Measurements from ENCODE around the gene MAP3K7CL. TPM values are rescaled to one million over a fixed set of nuclear protein-coding genes. Genes with fewer than 3 reads are reported as not detected.

MAP3K7CL gene
- total and polyA plus RNA-seq, 4 donors = 1.4 to 3.5 (median 3.1) TPM

DNA sequence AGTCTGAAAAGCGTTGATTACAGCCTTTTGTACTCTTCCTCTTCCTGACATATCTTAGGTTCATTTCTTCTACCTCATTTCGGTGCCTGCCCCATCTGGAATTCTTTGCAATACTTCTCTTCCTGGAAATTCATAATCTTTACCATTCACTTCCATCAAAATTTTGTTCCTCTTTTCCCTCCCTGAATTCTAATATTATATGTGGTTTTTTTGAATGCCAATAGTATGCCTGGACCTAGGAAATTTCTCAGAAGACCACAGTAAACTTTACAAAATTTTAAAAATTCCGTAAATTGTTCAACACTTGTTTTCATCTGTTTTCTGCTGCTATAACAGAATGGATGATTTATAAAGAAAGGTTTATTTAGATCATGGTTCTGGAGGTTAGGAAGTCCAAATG, 76.8 kb downstream of the MAP3K7CL start:
- no peaks in the 10 kb centered on the region for H3K9me3 ChIP-seq (ENCODE audit: control insufficient read depth in 4 of 4, low read length in 3 of 4)
- H3K4me3 ChIP-seq (ENCODE audit: low read depth in 1 of 3, low read length in 3 of 3) = no peak overlapping the region
- H3K4me1 ChIP-seq (ENCODE audit: control insufficient read depth in 4 of 4, insufficient read depth in 4 of 4, low read length in 3 of 4) = peaks cover 0 to 3% (median 0%) of the 10 kb centered on the region in 4 donors
- no peak overlapping the region for H3K9ac ChIP-seq (ENCODE audit: low read depth in 1 of 2, low read length in 2 of 2)
- no peak for DNase-seq (ENCODE audit: low spot score)
- H3K36me3 ChIP-seq (ENCODE audit: control insufficient read depth in 4 of 4, insufficient read depth in 3 of 4, low read depth in 1 of 4, low read length in 3 of 4) = no peaks in the 10 kb centered on the region
- no peak overlapping the region for H3K27ac ChIP-seq (ENCODE audit: low read depth in 1 of 2, low read length in 2 of 2)
- 89% methylated on average over 3 of the region's 3 CpGs for WGBS
- no peak for TF ChIP-seq TAF1 (conservative IDR thresholded peaks at IDR 0.05)
- TF ChIP-seq, protein P1, sequence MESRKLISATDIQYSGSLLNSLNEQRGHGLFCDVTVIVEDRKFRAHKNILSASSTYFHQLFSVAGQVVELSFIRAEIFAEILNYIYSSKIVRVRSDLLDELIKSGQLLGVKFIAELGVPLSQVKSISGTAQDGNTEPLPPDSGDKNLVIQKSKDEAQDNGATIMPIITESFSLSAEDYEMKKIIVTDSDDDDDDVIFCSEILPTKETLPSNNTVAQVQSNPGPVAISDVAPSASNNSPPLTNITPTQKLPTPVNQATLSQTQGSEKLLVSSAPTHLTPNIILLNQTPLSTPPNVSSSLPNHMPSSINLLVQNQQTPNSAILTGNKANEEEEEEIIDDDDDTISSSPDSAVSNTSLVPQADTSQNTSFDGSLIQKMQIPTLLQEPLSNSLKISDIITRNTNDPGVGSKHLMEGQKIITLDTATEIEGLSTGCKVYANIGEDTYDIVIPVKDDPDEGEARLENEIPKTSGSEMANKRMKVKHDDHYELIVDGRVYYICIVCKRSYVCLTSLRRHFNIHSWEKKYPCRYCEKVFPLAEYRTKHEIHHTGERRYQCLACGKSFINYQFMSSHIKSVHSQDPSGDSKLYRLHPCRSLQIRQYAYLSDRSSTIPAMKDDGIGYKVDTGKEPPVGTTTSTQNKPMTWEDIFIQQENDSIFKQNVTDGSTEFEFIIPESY (IDR thresholded peaks at IDR 0.05) = no peak
- TF ChIP-seq JUND (IDR thresholded peaks at IDR 0.05) = no peak
- TF ChIP-seq HNF4A (conservative IDR thresholded peaks at IDR 0.05) = no peak
- no peak for TF ChIP-seq YY1 (IDR thresholded peaks at IDR 0.05)
- TF ChIP-seq, protein P2, sequence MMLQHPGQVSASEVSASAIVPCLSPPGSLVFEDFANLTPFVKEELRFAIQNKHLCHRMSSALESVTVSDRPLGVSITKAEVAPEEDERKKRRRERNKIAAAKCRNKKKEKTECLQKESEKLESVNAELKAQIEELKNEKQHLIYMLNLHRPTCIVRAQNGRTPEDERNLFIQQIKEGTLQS (IDR thresholded peaks at IDR 0.05) = no peak
- TF ChIP-seq, protein P3, sequence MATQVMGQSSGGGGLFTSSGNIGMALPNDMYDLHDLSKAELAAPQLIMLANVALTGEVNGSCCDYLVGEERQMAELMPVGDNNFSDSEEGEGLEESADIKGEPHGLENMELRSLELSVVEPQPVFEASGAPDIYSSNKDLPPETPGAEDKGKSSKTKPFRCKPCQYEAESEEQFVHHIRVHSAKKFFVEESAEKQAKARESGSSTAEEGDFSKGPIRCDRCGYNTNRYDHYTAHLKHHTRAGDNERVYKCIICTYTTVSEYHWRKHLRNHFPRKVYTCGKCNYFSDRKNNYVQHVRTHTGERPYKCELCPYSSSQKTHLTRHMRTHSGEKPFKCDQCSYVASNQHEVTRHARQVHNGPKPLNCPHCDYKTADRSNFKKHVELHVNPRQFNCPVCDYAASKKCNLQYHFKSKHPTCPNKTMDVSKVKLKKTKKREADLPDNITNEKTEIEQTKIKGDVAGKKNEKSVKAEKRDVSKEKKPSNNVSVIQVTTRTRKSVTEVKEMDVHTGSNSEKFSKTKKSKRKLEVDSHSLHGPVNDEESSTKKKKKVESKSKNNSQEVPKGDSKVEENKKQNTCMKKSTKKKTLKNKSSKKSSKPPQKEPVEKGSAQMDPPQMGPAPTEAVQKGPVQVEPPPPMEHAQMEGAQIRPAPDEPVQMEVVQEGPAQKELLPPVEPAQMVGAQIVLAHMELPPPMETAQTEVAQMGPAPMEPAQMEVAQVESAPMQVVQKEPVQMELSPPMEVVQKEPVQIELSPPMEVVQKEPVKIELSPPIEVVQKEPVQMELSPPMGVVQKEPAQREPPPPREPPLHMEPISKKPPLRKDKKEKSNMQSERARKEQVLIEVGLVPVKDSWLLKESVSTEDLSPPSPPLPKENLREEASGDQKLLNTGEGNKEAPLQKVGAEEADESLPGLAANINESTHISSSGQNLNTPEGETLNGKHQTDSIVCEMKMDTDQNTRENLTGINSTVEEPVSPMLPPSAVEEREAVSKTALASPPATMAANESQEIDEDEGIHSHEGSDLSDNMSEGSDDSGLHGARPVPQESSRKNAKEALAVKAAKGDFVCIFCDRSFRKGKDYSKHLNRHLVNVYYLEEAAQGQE (IDR thresholded peaks at IDR 0.05) = no peak
- TF ChIP-seq FOXA2 (IDR thresholded peaks at IDR 0.05) = no peak
- TF ChIP-seq FOXA1 (IDR thresholded peaks at IDR 0.05) = no peak
- TF ChIP-seq, protein P4, sequence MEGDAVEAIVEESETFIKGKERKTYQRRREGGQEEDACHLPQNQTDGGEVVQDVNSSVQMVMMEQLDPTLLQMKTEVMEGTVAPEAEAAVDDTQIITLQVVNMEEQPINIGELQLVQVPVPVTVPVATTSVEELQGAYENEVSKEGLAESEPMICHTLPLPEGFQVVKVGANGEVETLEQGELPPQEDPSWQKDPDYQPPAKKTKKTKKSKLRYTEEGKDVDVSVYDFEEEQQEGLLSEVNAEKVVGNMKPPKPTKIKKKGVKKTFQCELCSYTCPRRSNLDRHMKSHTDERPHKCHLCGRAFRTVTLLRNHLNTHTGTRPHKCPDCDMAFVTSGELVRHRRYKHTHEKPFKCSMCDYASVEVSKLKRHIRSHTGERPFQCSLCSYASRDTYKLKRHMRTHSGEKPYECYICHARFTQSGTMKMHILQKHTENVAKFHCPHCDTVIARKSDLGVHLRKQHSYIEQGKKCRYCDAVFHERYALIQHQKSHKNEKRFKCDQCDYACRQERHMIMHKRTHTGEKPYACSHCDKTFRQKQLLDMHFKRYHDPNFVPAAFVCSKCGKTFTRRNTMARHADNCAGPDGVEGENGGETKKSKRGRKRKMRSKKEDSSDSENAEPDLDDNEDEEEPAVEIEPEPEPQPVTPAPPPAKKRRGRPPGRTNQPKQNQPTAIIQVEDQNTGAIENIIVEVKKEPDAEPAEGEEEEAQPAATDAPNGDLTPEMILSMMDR (IDR thresholded peaks at IDR 0.05; ENCODE audit: low read depth, low read length, missing input control) = no peak
- TF ChIP-seq, protein P5, sequence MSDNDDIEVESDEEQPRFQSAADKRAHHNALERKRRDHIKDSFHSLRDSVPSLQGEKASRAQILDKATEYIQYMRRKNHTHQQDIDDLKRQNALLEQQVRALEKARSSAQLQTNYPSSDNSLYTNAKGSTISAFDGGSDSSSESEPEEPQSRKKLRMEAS (IDR thresholded peaks at IDR 0.05) = no peak
- no peak for TF ChIP-seq RXRA (IDR thresholded peaks at IDR 0.05)
- TF ChIP-seq HNF4G (IDR thresholded peaks at IDR 0.05) = no peak
- H3K27me3 ChIP-seq (ENCODE audit: control insufficient read depth in 4 of 4, insufficient read depth in 4 of 4, low read length in 3 of 4) = no peaks in the 10 kb centered on the region

DNA sequence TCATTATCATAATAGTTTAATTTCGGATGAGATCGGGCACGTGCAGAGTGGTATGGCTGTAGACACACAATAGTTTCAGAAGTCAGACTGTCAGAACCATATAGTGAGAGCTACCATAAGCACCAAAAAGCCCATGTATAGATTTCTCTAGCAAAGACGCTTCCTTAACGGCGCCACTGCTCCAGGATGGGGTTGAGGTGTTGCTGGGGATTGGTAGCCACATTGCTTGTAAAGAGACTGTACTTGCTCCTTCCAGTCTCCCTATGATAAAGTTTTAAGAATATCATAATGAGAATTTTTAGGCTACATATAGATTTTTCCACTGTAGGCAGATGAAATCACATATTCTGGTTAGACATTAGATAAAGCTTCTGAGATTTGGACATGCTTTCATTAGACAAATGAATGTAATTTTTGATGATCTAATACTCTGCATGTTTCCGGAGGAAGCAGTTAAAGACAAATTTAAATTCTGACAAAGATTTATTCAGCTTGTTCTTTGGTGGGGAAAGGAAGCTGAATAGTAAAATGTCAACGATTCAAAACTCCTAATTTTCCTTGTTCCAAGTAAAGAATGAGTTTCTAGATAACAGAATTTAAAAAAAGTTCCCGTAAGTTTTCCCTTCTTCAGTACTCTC, 77.7 kb downstream of the MAP3K7CL start:
- DNase-seq (ENCODE audit: low spot score) = no peak
- peaks cover 0 to 3% (median 0%) of the 10 kb centered on the region in 4 donors for H3K4me1 ChIP-seq (ENCODE audit: control insufficient read depth in 4 of 4, insufficient read depth in 4 of 4, low read length in 3 of 4)
- no peaks in the 10 kb centered on the region for H3K27me3 ChIP-seq (ENCODE audit: control insufficient read depth in 4 of 4, insufficient read depth in 4 of 4, low read length in 3 of 4)
- H3K4me3 ChIP-seq (ENCODE audit: low read depth in 1 of 3, low read length in 3 of 3) = no peak overlapping the region
- H3K27ac ChIP-seq (ENCODE audit: low read depth in 1 of 2, low read length in 2 of 2) = peak overlapping the region; percentile 18 to 28
- no peak for TF ChIP-seq GABPA (IDR thresholded peaks at IDR 0.05 in 1 of 2, conservative IDR thresholded peaks at IDR 0.05 in 1 of 2)
- TF ChIP-seq, protein P3 (IDR thresholded peaks at IDR 0.05) = no peak
- no peak for TF ChIP-seq TAF1 (conservative IDR thresholded peaks at IDR 0.05)
- TF ChIP-seq, protein P5 (IDR thresholded peaks at IDR 0.05) = no peak
- TF ChIP-seq HNF4A (conservative IDR thresholded peaks at IDR 0.05) = no peak
- TF ChIP-seq EGR1 (IDR thresholded peaks at IDR 0.05; ENCODE audit: low read depth in 2 of 2) = no peak
- TF ChIP-seq FOXA2 (IDR thresholded peaks at IDR 0.05) = no peak
- no peak for TF ChIP-seq JUND (IDR thresholded peaks at IDR 0.05)
- TF ChIP-seq SP1 (IDR thresholded peaks at IDR 0.05) = no peak
- no peaks in the 10 kb centered on the region for H3K9me3 ChIP-seq (ENCODE audit: control insufficient read depth in 4 of 4, low read length in 3 of 4)
- no peaks in the 10 kb centered on the region for H3K36me3 ChIP-seq (ENCODE audit: control insufficient read depth in 4 of 4, insufficient read depth in 3 of 4, low read depth in 1 of 4, low read length in 3 of 4)
- WGBS = 78% methylated on average over 9 of the region's 9 CpGs
- H3K9ac ChIP-seq (ENCODE audit: low read depth in 1 of 2, low read length in 2 of 2) = peak overlapping the region in 1 of 2 donors; percentile 27
